GM18858 (cell line): ENCODE measurements around the gene RALGAPA2.

Experiments used
- ATAC-seq: cut with Tn5 transposase; IDR thresholded peaks from one replicate; pipeline ENCODE4 v1.9.1; 2021; ENCODE audit not compliant: unreplicated experiment

RALGAPA2 gene

DNA sequence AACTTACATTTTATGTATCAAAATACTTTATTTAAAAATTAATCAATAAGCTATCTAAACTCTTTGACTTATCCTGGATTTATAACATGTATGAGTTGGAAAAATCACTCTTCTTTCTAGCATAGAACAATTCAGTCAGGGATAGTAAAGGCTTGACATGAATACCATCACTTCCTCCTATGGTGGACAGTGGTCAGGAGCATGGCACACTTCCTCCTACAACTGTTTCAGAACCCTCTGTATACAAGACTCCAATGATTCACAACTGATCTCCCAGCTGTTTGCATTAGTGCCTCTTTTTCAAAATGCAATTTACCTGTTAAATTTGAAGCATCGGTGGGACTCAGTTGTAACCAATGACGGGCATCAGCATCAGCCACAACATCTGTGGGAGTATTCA, 129.7 kb downstream of the RALGAPA2 start:
- no peak for ATAC-seq

DNA sequence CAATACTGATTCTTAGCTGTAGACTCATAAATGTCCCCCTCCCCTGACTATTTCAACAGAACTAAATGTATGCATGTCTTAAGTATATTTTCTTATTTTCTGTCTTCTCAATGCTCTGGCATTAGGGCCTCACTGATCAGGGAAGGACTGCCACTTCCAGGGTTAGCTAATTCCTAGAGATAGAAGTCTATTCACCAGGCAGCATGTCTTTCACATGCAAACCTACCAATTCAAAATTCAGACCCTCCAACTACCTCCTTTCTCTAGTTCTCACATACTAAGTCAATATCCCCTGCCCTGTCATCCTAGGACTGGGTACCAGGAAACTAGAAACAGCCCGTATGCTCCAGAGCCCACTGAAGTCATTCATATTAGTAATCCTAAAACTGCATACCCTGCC, 132.3 kb downstream of the RALGAPA2 start:
- ATAC-seq: no peak

GRCh38 chr20:20578838-20579237, 133.6 kb downstream of the RALGAPA2 start:
- ATAC-seq: no peak

- no peak for ATAC-seq
Measured at GRCh38 chr20:20573797-20574196, 138.6 kb downstream of the RALGAPA2 start.

DNA sequence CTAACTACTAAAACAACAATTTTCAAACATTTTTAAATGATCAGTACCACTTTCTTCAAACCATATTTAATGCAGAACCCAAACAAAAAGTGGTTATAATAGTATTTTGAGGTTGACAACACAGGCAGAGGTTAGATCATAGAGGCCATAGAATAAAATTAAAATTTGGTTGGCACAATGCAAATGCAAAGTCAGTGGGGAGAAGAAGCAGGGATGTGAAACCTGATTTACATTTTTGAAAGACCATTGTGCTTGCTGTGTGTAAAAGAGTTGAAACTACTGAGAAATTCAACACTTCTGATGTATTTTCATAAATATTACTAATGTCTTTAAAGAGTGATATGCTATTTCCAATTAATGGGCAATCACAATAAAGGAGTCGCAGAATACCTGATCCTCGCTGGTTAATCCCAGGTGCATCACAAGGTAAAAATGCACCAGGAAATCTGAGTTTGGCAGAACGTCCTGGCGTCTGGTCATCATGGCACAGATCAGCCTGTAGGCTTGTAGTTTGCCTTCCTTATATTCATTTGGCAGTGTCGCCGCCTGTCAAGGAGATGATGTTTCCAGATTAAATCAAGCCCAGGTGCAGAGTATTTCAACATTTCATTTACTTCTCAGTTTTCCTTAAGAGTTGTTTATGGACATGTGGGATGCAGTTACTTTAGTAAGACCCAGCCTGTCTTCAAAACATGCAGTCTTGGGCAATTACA, 141.2 kb downstream of the RALGAPA2 start:
- no peak for ATAC-seq

DNA sequence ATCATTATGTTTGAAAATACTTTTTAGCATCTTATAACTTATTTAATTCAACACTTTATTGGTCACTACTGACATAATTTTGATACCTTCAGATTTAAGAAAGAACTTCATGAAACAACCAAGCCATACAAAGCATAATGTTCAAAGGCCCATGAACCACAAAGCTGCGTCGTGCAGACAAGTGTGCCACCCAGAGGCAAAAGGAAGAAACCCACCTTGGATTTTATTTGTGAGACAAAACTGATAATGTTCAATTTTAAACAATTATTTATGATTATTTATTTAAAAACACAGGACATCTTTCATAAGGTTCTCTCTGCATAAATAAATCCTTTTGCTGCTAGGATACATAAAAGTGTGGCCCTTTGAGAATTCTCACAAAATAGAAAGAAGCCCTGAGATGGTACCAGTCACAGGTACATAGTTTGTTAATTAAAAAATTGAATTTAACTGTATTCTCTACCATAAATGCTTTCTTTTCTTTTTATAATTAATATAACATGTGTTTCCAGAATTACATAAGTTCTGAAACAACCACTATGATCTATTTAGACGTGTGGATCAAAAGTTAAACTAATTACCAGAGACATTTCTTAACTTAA, 143.7 kb downstream of the RALGAPA2 start:
- no peak for ATAC-seq

GRCh38 chr20:20567712-20568111, 144.7 kb downstream of the RALGAPA2 start:
- no peak for ATAC-seq

- ATAC-seq: no peak
Measured at GRCh38 chr20:20566516-20566915, 145.9 kb downstream of the RALGAPA2 start.

DNA sequence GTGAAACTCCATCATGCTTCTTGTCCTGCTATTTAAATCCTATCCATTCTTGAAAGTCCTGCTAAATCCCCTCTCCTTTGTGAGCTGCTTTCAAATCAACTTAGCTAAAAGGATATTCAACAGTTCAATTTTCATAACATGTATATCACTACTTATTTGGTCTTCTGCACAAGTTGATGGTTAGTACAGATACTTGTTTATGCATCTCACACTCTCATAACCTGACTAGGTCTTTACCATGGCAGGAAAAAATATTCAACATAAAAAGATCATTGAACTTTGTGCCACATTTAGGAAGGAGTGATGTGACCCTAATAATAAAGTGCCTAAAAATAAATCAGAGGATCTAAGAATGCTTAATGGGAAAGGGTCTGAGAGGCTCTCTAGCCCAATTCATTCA, 148.2 kb downstream of the RALGAPA2 start:
- no peak for ATAC-seq

DNA sequence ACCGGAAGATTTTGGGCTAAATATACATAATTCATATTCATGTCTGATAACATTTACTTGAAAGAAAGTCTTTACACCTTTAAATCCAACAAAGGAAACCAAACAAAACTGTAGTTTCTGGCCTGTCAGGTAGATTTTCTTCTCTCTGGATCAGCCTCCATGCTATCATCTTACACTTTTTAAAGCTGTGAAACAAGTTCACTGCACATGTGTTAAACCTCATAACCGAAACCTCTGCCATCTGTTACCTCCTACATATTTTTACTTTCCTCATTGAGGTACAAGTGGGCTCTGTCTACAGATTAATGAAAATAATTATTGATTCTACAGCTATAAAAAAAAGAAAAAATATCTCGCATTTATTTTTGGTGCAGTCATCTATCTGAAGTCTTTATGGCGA, 149.9 kb downstream of the RALGAPA2 start:
- no peak for ATAC-seq

DNA sequence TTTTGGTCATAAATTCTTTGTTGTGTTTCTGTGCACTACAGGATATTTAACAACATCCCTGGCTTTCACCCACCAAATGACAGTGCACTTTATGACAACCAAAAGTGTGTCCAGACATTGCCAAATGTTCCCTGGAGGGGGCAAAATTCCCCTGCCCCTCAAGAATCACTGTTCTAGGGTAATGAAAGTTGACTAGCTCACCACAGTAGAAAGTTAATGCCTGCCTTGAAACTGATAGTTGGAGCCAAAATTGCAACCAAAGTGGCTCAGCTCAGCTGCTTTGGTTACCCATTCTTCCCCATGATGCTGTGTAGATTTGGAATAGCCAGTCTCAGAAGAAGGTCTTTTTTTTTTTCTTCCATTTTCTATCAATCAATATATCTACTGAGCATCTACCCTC, 150.6 kb downstream of the RALGAPA2 start:
- peak; percentile 48 for ATAC-seq

DNA sequence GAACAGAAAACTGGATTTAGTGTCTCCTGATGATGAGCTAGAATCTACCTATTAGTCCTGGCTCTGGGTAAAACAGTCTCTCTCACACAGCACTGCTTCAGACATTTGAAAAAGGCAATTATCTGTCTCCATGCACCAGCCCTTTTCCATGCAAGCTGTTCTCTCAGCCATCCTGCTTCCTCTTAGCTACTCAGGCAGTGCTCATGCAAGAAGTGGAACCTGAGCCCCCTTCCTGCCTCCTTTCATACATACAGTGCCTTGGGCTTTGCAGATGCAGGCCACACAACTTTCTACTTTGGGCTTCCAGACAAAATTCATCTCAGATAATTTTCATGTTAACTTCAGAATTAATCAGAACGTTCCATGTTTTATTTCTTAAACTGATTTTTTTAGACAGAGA, 151.3 kb downstream of the RALGAPA2 start:
- ATAC-seq: no peak

DNA sequence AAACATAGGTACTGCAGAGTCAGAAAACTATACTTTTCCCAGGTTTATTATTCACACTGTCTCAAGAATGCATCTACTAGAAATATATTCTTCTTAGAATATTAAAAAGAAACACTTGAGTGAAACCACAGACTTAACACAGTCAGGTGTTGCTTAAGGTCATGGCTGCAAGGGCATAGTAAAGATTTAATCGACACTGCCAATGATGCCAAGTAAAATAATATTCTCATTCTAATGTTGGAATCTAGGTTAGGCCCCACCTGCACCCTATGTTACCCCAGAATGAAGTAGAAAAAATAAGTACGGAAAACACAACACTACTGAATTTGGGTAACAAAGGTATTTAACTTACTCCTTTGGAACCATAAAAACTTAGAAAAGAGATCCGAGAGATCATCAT, 155.0 kb downstream of the RALGAPA2 start:
- no peak for ATAC-seq

- no peak for ATAC-seq
Measured at GRCh38 chr20:20555838-20556237, 156.6 kb downstream of the RALGAPA2 start.

- no peak for ATAC-seq
Measured at GRCh38 chr20:20554951-20555350, 157.5 kb downstream of the RALGAPA2 start.

DNA sequence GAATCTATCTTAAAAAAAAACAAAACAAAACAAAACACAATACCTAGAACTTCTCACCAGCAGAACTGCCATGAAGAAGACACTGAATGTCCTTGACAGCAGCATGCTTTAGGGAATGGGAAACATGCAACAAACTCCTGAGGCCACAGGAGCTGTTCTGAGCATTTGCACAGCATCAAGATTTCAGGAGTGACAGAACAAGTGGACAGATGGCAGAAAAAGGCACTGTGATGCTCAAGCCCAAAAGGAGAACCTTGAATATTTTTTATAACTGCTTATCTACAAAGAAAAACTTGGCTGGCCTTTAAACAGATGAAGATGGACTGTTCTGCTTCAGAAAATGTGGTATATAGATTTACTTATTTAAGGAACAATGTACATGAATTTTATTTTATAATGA, 158.9 kb downstream of the RALGAPA2 start:
- ATAC-seq: no peak

- no peak for ATAC-seq
Measured at GRCh38 chr20:20552076-20552475, 160.4 kb downstream of the RALGAPA2 start.

DNA sequence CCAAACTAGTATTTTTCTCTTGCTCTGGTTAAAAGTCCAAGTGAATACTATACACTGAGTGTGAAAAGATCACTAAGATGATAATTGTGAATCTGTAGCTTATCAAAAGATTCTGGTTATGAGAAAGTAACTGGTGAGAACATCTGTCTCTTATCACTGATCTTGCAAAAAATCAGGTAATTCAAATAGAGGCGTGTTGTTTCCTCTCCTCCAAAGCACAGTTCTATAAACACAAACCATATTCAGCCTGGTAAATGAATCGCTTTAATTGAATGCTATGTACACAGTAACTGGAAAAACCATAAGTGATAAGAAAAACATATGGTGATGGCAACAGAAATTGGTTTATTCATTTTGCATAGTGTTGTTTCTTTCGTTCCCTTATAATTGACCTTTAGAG, 161.0 kb downstream of the RALGAPA2 start:
- ATAC-seq: no peak

DNA sequence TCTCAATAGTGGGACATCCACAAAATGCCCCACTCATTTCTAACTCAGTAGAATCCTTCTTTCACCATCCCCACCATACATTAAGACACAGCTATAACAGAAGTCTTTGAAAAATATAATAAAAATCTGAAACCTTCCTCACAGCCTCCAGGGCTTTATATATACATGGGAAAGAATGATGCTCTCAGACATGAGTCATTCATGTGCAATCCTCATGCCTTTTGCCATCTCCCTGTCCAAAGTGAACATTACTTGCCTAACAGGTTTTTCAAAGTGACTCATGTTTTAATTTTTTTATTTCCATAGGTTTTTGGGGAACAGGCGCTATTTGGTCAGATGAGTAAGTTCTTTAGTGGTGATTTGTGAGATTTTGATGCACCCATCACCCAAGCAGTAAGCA, 162.7 kb downstream of the RALGAPA2 start:
- ATAC-seq: no peak

GRCh38 chr20:20549267-20549612, 163.2 kb downstream of the RALGAPA2 start:
- no peak for ATAC-seq

- ATAC-seq: no peak
Measured at GRCh38 chr20:20548527-20549266, 163.7 kb downstream of the RALGAPA2 start.

DNA sequence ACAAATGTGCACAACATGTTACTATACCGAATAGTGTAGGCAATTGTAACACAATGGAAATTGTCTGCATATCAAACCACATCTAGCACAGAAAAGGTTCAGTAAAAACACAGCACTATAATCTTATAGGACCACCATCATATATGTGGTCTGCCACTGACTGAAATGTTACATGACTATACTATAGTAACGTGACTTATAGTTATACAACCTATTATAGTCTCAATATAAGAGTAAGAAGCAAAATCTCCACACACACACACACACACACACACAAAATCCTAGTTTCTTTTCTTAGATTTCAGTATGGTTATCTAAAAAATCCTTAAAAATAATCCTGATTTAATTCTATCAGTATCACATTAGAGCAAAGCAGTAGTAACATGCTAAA, 164.6 kb downstream of the RALGAPA2 start:
- no peak for ATAC-seq
